Uterus (tissue), 4 donors: ENCODE results near the gene EAF2. TPM values are rescaled to one million over a fixed set of nuclear protein-coding genes. Genes with fewer than 3 reads are reported as not detected.
"Not testable (repeated sequence)": the region's sequence is repeated elsewhere in the genome, so short reads cannot be mapped to it uniquely, and the experiment has no call there.

Experiments used
- DNase-seq, 2 donors: peaks; one replicate each; pipeline ENCODE4 v3.0.0-alpha.2; 2019 to 2020
- H3K27ac ChIP-seq, 2 donors: fragments of 200-600 bp; sonication (generic); 1 replicate in 1 of 2; 2 replicates in 1 of 2; pipeline ENCODE4 v1.5.1; 2016 to 2018
- H3K27me3 ChIP-seq, 2 donors: fragments of 200-600 bp; sonication (generic); one replicate each; pipeline ENCODE4 v1.5.1; 2018 to 2019; ENCODE audit warnings: control low read depth in 1 of 2
- H3K36me3 ChIP-seq, 2 donors: fragments of 200-600 bp; sonication (generic); one replicate each; pipeline ENCODE4 v1.5.1; 2019; ENCODE audit warnings: control low read depth in 1 of 2
- H3K4me1 ChIP-seq, 2 donors: fragments of 200-600 bp; sonication (generic); one replicate each; pipeline ENCODE4 v1.5.1; 2018 to 2019; ENCODE audit warnings: control low read depth in 1 of 2
- H3K4me3 ChIP-seq, 2 donors: fragments of 200-600 bp; sonication (generic); 1 replicate in 1 of 2; 2 replicates in 1 of 2; pipeline ENCODE4 v1.5.1; 2018 to 2019; ENCODE audit warnings: mild to moderate bottlenecking in 1 of 2
- H3K9me3 ChIP-seq, 2 donors: fragments of 200-600 bp; sonication (generic); one replicate each; pipeline ENCODE4 v1.5.1; 2019; ENCODE audit warnings: control low read depth in 1 of 2
- CTCF ChIP-seq, 4 experiments: fragments of 200-600 bp in 2 of 4; fragments of 450-650 bp in 2 of 4; sonication (generic) in 2 of 4; IDR thresholded peaks; one replicate each; pipeline ENCODE4 v1.5.1; 2016 to 2019; ENCODE audit warnings: antibody characterized with exemption in 4 of 4, mild to moderate bottlenecking in 2 of 4, moderate library complexity in 1 of 4
- POLR2A ChIP-seq, 2 donors: fragments of 450-650 bp; IDR thresholded peaks; one replicate each; pipeline ENCODE4 v1.6.1; 2016; ENCODE audit warnings: antibody characterized with exemption in 2 of 2, mild to moderate bottlenecking in 1 of 2, moderate library complexity in 1 of 2
- intact Hi-C: fragments of 100-400 bp; cut with DNase I; formaldehyde crosslinking; loops from one replicate; pipeline ENCODE4 v1.15.1; 2023; ENCODE audit warnings: low total_unique reads
- total RNA-seq, 4 donors: library from RNA; depleted of rRNA in 3 of 4; stranded (reverse); fragments of >200 nt in 3 of 4; gene quantifications; one replicate each; pipeline versions ENCODE4 v1.1.0 to v1.2.4, GENCODE V29; 2014 to 2023
- donor health status: DM: yes; HTN: yes; CAD: no.

Gene EAF2
- total RNA-seq, 4 donors from 2014 or later, result 0.88 to 21.8 (median 6.9) TPM

GRCh38 chr3:121855555-121855954 is 20.5 kb downstream of the EAF2 start:
- DNase-seq, result no peak
- Histone ChIP-seq H3K4me3 (no peak overlapping the region), H3K27me3 (no peaks in the 10 kb centered on the region), H3K9me3 (no peaks in the 10 kb centered on the region), H3K36me3 (no peaks in the 10 kb centered on the region), H3K4me1 (no peaks in the 10 kb centered on the region), H3K27ac (no peak overlapping the region)
- TF ChIP-seq POLR2A (IDR thresholded peaks at IDR 0.05), result no peak
- intact Hi-C loops, result no loop called here

GRCh38 chr3:121857778-121858177 is 22.8 kb downstream of the EAF2 start:
- DNase-seq, H3K27me3 ChIP-seq, H3K4me3 ChIP-seq, H3K9me3 ChIP-seq, H3K36me3 ChIP-seq, H3K4me1 ChIP-seq, H3K27ac ChIP-seq, intact Hi-C loops: not testable (repeated sequence)

GRCh38 chr3:121863247-121863646 is 28.2 kb downstream of the EAF2 start:
- H3K9me3 ChIP-seq, H3K4me3 ChIP-seq, H3K27ac ChIP-seq, DNase-seq, H3K36me3 ChIP-seq, H3K27me3 ChIP-seq, H3K4me1 ChIP-seq, intact Hi-C loops: not testable (repeated sequence)

- TF ChIP-seq POLR2A (IDR thresholded peaks at IDR 0.05) (no peak), CTCF (IDR thresholded peaks at IDR 0.05) (no peak)
- no peak for DNase-seq
- Histone ChIP-seq H3K4me3 (no peak overlapping the region), H3K4me1 (no peaks in the 10 kb centered on the region), H3K27ac (no peak overlapping the region), H3K9me3 (no peaks in the 10 kb centered on the region), H3K36me3 (no peaks in the 10 kb centered on the region), H3K27me3 (no peaks in the 10 kb centered on the region)
- intact Hi-C loops, result no loop called here
Observed at GRCh38 chr3:121863801-121864200, 28.8 kb downstream of the EAF2 start.

GRCh38 chr3:121869736-121870135 is 34.7 kb downstream of the EAF2 start:
- Histone ChIP-seq H3K36me3 (no peaks in the 10 kb centered on the region), H3K4me3 (no peak overlapping the region), H3K9me3 (no peaks in the 10 kb centered on the region), H3K27ac (no peak overlapping the region), H3K4me1 (no peaks in the 10 kb centered on the region), H3K27me3 (no peaks in the 10 kb centered on the region)
- no peak for TF ChIP-seq POLR2A (IDR thresholded peaks at IDR 0.05)
- no peak for TF ChIP-seq CTCF (IDR thresholded peaks at IDR 0.05)
- intact Hi-C loops, result no loop called here
- DNase-seq, result no peak

GRCh38 chr3:121870717-121871116 is 35.7 kb downstream of the EAF2 start:
- TF ChIP-seq POLR2A (IDR thresholded peaks at IDR 0.05) (no peak), CTCF (IDR thresholded peaks at IDR 0.05) (no peak)
- Histone ChIP-seq H3K27me3 (no peaks in the 10 kb centered on the region), H3K27ac (no peak overlapping the region), H3K4me1 (no peaks in the 10 kb centered on the region), H3K9me3 (no peaks in the 10 kb centered on the region), H3K36me3 (no peaks in the 10 kb centered on the region), H3K4me3 (no peak overlapping the region)
- intact Hi-C loops, result no loop called here
- DNase-seq, result no peak

GRCh38 chr3:121871430-121871829 is 36.4 kb downstream of the EAF2 start:
- Histone ChIP-seq H3K27ac (no peak overlapping the region), H3K36me3 (no peaks in the 10 kb centered on the region), H3K9me3 (no peaks in the 10 kb centered on the region), H3K27me3 (no peaks in the 10 kb centered on the region), H3K4me3 (no peak overlapping the region), H3K4me1 (no peaks in the 10 kb centered on the region)
- intact Hi-C loops, result no loop called here
- DNase-seq, result no peak
- TF ChIP-seq CTCF (IDR thresholded peaks at IDR 0.05) (no peak), POLR2A (IDR thresholded peaks at IDR 0.05) (no peak)
